ENCODE results near the gene DARS1. TPM values are rescaled to one million over a fixed set of nuclear protein-coding genes. Genes with fewer than 3 reads are reported as not detected.

The DARS1 gene
- total RNA-seq, 2 donors from 2014 or later, result 54.9 to 57.2 TPM

GRCh38 chr2:136001131-136001530 lies 15.7 kb upstream of the DARS1 start:
- Histone ChIP-seq H3K27me3 (replicated peaks; ENCODE audit: insufficient read depth) (no peaks in the 10 kb centered on the region), H3K4me1 (replicated peaks) (no peaks in the 10 kb centered on the region), H3K4me3 (no peak overlapping the region), H3K9me3 (no peaks in the 10 kb centered on the region), H3K36me3 (no peaks in the 10 kb centered on the region), H3K27ac (no peak overlapping the region)
- intact Hi-C loops (cut with DNase I), result no loop called here
- no peak for TF ChIP-seq POLR2AphosphoS5 (IDR thresholded peaks at IDR 0.05)
- TF ChIP-seq CTCF (IDR thresholded peaks at IDR 0.05), result no peak
- TF ChIP-seq POLR2A (IDR thresholded peaks at IDR 0.05), result no peak
- 100% methylated on average over 1 of the region's 1 CpG for WGBS
- no peak for DNase-seq (ENCODE audit: low spot score)

DNA sequence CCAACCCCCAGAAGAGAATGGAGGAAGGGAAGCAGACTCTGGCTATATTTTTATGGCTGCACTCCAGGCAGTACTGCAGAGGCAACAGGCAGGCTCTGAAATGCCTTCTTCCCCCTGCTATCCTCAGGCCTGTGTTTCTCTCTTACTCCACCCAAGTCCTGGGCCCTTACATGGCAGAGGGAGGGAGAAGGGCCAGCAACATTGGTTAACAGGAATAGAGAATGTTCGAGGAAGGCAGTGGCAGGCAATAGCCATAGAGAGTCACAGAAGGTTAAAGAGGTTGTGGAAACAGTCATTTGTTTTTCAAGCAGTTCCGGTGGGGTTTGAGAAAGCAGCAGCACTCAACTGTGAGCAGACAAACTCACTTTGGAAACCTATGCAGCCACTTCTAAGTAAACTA lies 15.1 kb upstream of the DARS1 start:
- WGBS, result 55% methylated on average over 2 of the region's 2 CpGs
- Histone ChIP-seq H3K9me3 (no peaks in the 10 kb centered on the region), H3K27ac (no peak overlapping the region), H3K27me3 (replicated peaks; ENCODE audit: insufficient read depth) (no peaks in the 10 kb centered on the region), H3K4me1 (replicated peaks) (no peaks in the 10 kb centered on the region), H3K36me3 (no peaks in the 10 kb centered on the region), H3K4me3 (no peak overlapping the region)
- TF ChIP-seq POLR2A (IDR thresholded peaks at IDR 0.05) (no peak), CTCF (IDR thresholded peaks at IDR 0.05) (no peak), POLR2AphosphoS5 (IDR thresholded peaks at IDR 0.05) (no peak)
- intact Hi-C loops (cut with DNase I), result no loop called here
- DNase-seq (ENCODE audit: low spot score), result no peak

- TF ChIP-seq POLR2AphosphoS5 (IDR thresholded peaks at IDR 0.05) (no peak), POLR2A (IDR thresholded peaks at IDR 0.05) (no peak), CTCF (IDR thresholded peaks at IDR 0.05) (no peak)
- no peaks in the 10 kb centered on the region for H3K9me3 ChIP-seq
- H3K27me3 ChIP-seq (replicated peaks; ENCODE audit: insufficient read depth), result no peaks in the 10 kb centered on the region
- WGBS, result 86% methylated on average over 4 of the region's 4 CpGs
- intact Hi-C loops (cut with DNase I), result no loop called here
- H3K27ac ChIP-seq, result no peak overlapping the region
- no peaks in the 10 kb centered on the region for H3K4me1 ChIP-seq (replicated peaks)
- no peak overlapping the region for H3K4me3 ChIP-seq
- no peaks in the 10 kb centered on the region for H3K36me3 ChIP-seq
- no peak for DNase-seq (ENCODE audit: low spot score)
These were observed 14.5 kb upstream of the DARS1 start for GRCh38 chr2:135999899-136000298.

DNA sequence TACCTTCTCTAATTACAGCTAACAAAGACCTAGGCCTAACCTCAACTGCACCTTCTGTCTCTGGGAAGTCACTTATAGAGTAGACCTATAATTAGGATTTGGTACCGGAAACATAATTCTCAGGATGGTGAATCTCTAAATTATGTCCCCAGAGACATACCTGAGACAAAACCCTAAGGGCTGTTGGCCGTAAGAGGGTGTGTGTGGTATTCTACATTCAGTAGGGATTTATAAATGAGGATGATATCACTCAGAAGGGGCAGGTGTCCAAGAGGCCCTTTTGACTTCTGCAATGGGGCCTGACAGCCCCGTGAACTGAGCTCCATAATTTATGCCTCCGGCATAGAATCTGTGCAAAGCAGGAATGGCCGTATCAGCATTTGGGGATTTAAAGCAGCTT lies 13.5 kb upstream of the DARS1 start:
- Histone ChIP-seq H3K36me3 (no peaks in the 10 kb centered on the region), H3K4me1 (replicated peaks) (no peaks in the 10 kb centered on the region), H3K27ac (no peak overlapping the region), H3K4me3 (no peak overlapping the region), H3K9me3 (no peaks in the 10 kb centered on the region), H3K27me3 (replicated peaks; ENCODE audit: insufficient read depth) (no peaks in the 10 kb centered on the region)
- TF ChIP-seq POLR2AphosphoS5 (IDR thresholded peaks at IDR 0.05), result no peak
- no peak for TF ChIP-seq CTCF (IDR thresholded peaks at IDR 0.05)
- TF ChIP-seq POLR2A (IDR thresholded peaks at IDR 0.05), result no peak
- no peak for DNase-seq (ENCODE audit: low spot score)
- WGBS, result 98% methylated on average over 5 of the region's 5 CpGs
- intact Hi-C loops (cut with DNase I), result no loop called here

DNA sequence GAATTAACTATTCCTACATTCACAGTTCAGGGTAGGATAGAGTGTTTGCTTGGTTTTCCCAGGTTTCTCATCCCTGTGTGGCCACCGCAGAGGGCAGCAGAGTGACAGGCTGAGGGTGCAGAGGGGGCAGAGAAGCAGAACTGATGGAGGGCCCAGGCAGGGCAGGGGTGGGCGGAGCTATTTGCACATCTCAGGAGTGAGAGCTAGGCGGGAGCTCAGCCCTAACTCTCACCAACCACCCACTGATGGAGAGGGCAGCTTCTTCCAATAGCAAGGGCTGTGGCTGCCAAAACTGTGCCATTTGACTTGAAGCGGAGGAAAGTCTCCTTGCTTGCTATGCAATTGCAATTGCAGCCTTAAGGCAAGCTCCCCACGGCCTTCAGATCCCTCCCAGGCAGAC lies 12.0 kb upstream of the DARS1 start:
- DNase-seq (ENCODE audit: low spot score), result no peak

More for the DNA sequence above, 12.0 kb upstream of the DARS1 start:
- no peak overlapping the region for H3K27ac ChIP-seq
- 80% methylated on average over 5 of the region's 5 CpGs for WGBS
- intact Hi-C loops (cut with DNase I), result no loop called here
- H3K4me1 ChIP-seq (replicated peaks), result no peaks in the 10 kb centered on the region
- TF ChIP-seq CTCF (IDR thresholded peaks at IDR 0.05) (no peak), POLR2AphosphoS5 (IDR thresholded peaks at IDR 0.05) (no peak), POLR2A (IDR thresholded peaks at IDR 0.05) (no peak)
- no peaks in the 10 kb centered on the region for H3K9me3 ChIP-seq
- no peak overlapping the region for H3K4me3 ChIP-seq
- H3K36me3 ChIP-seq, result no peaks in the 10 kb centered on the region
- no peaks in the 10 kb centered on the region for H3K27me3 ChIP-seq (replicated peaks; ENCODE audit: insufficient read depth)
